ENCODE data around the gene FOXF2.

FOXF2 gene

GRCh38 chr6:1379017-1379787 is 10.2 kb upstream of the FOXF2 start:
- no peak for DNase-seq

- DNase-seq: no peak
Measured at GRCh38 chr6:1379788-1380147, 9.6 kb upstream of the FOXF2 start.

GRCh38 chr6:1380625-1381427 is 8.6 kb upstream of the FOXF2 start:
- no peak for DNase-seq

GRCh38 chr6:1381481-1382330 is 7.7 kb upstream of the FOXF2 start:
- peak; percentile 43 for DNase-seq

GRCh38 chr6:1382331-1382882 is 7.0 kb upstream of the FOXF2 start:
- no peak for DNase-seq

GRCh38 chr6:1382883-1383728 is 6.3 kb upstream of the FOXF2 start:
- no peak for DNase-seq

GRCh38 chr6:1383729-1384548 is 5.4 kb upstream of the FOXF2 start:
- no peak for DNase-seq

GRCh38 chr6:1384549-1385128 is 4.7 kb upstream of the FOXF2 start:
- DNase-seq: no peak

GRCh38 chr6:1385129-1386037 is 4.0 kb upstream of the FOXF2 start:
- no peak for DNase-seq

- no peak for DNase-seq
Measured at GRCh38 chr6:1386038-1386709, 3.2 kb upstream of the FOXF2 start.

GRCh38 chr6:1387538-1387875 is 1.9 kb upstream of the FOXF2 start:
- no peak for DNase-seq

GRCh38 chr6:1387876-1388629 is 1.3 kb upstream of the FOXF2 start:
- no peak for DNase-seq

GRCh38 chr6:1388630-1389368 is 577 bp upstream of the FOXF2 start:
- no peak for DNase-seq

GRCh38 chr6:1390133-1390945 is 963 bp downstream of the FOXF2 start:
- peak; percentile 50 for DNase-seq

- peak; percentile 33 for DNase-seq
Measured at GRCh38 chr6:1390946-1391799, 1.8 kb downstream of the FOXF2 start.

- no peak for DNase-seq
Measured at GRCh38 chr6:1391800-1392309, 2.5 kb downstream of the FOXF2 start.

All from NCI-H1105 treated with DMSO at 0.1 percent for 48 hours (cell line).